22Rv1 (cell line): ENCODE measurements around the gene FBXW8.

ENCODE experiments used
- H3K27ac ChIP-seq: fragments of 450-650 bp; 2 replicates; pipeline ENCODE4 v1.5.1; 2017
- ZFX ChIP-seq: fragments of 450-650 bp; IDR thresholded peaks from 2 replicates; pipeline ENCODE4 v1.6.1; 2017; ENCODE audit warnings: antibody characterized with exemption, borderline replicate concordance
- TF ChIP-seq, protein P1 (sequence below): fragments of 450-650 bp; IDR thresholded peaks from 2 replicates; pipeline ENCODE4 v1.5.1; 2017; ENCODE audit warnings: mild to moderate bottlenecking

FBXW8 gene

DNA sequence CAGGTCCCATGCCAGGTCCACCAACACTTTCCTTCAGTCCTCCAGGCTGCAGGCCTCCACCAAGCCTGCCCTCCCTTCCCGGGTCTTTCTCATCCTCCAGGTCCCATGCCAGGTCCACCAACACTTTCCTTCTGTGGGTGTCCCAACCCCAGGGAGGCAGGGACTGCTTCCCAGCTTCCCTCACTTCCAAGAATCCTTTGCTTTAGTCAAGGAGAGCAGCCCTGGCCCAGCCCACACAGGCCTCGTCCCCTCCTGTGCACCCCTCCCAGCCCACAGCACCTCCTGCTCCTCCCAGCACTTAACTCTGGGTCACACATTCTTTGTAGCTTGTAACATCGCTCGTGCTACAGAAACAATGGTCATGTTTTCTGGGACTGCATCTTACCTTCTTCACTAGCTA, 115.6 kb downstream of the FBXW8 start:
- H3K27ac ChIP-seq: no peak overlapping the region
- TF ChIP-seq ZFX: no peak
- TF ChIP-seq, protein P1, sequence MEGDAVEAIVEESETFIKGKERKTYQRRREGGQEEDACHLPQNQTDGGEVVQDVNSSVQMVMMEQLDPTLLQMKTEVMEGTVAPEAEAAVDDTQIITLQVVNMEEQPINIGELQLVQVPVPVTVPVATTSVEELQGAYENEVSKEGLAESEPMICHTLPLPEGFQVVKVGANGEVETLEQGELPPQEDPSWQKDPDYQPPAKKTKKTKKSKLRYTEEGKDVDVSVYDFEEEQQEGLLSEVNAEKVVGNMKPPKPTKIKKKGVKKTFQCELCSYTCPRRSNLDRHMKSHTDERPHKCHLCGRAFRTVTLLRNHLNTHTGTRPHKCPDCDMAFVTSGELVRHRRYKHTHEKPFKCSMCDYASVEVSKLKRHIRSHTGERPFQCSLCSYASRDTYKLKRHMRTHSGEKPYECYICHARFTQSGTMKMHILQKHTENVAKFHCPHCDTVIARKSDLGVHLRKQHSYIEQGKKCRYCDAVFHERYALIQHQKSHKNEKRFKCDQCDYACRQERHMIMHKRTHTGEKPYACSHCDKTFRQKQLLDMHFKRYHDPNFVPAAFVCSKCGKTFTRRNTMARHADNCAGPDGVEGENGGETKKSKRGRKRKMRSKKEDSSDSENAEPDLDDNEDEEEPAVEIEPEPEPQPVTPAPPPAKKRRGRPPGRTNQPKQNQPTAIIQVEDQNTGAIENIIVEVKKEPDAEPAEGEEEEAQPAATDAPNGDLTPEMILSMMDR: no peak

DNA sequence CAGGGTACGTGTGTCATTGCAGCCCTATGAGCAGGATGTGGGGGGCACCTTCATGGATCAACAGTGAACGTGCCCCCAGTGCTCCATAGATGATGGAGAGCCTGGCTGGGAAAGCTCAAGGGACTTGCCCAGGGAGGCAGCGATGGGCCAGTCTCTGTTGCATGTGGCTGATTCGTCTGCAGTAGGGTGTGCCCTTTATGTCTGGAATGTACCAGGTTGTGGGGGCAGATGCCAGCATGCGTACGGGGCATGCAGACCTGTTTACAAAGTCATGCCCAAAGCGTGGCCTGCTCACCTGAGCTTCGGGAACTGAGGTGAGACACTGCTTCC, 116.1 kb downstream of the FBXW8 start:
- no peak overlapping the region for H3K27ac ChIP-seq
- TF ChIP-seq, protein P1: no peak
- no peak for TF ChIP-seq ZFX

DNA sequence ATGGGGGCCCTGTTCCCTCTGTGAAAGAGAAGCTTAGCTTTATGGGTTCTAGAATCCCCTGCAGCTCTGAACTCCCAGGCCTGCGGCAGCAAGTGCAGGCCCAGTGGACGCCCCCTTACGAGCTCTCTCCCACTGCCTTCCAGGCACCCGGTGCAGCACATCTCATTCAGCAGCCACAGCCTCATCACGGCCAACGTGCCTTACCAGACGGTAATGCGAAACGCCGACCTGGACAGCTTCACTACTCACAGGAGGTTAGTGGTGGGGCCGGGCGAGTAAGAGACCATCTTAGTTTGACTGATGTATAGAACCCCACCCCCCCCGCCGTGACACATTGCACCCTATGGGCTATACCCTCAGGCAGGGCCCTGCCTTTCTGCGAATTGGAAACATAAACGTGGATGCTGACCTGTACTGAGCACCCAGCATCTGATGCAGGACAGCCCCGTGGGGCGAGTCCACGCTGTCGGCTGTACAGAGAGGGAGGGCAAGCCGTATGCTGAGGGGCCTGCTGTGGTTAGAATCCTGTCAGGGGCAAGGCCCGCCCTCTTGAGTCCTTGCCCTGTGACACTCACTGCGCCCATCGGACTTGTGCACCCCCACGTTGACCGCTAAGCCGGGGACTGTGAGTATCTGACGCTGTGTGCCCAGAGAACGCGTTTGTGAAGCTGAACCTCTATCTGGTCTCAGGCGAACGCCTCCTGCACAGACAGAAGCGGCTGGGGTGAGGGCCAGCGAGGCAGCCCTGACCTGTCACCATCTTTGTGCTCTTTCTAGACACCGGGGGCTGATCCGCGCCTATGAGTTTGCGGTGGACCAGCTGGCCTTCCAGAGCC, 116.7 kb downstream of the FBXW8 start:
- no peak for TF ChIP-seq ZFX
- TF ChIP-seq, protein P1: no peak
- H3K27ac ChIP-seq: no peak overlapping the region

DNA sequence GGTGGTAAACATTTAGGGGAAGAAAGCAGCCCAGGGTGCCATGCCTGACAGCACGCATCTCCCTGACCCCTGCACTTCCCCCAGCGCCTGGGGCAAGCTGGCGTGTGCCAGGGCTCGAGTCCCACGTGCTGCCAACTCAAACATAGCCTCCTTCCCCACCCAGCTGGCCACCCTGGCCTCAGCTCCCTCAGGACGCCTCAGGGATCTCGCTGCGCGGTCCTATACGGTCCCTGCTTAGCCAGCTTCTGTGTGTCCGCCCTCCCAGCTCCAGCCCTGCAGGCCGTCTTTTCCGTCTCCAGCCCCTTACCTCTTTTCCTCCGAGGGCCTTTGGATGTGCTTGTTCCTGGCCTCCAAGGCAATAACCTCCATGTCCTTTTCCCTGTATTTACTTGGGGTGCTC, 117.5 kb downstream of the FBXW8 start:
- H3K27ac ChIP-seq: no peak overlapping the region
- no peak for TF ChIP-seq ZFX
- TF ChIP-seq, protein P1: no peak

DNA sequence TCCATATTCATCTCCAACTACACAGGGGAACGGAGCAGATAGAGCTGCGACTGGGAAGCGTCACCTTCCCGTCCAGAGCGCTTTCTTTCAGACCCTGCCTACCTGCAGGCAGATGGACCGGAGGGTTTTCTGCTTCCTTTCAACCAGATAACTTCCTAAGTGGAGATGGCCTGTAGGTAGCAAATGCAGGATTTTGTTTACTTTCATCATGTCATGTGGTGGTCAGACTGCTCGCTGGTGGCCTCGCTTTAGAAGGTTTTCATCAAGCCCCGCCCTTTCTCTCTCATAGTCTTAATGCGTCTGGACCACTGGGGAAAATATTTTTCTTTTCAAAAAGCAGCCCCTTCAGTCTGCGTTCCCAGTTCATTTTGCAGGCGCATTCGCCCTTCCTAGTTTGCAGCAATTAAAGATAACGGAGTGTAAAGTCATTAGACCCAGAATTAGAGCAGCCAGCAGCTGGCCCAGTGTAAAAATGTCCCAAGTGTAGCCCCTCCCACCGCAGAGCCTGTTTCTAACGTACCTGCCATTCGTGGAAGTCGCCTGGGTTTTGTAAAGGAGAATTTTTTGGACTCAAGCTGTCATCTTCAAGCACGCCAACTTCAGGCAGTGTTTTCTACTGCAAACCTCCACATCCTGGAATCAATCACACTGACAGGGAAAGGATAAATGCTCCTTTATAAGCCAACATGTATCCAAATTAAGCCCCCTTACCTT, 119.6 kb downstream of the FBXW8 start:
- H3K27ac ChIP-seq: no peak overlapping the region
- TF ChIP-seq, protein P1: no peak
- no peak for TF ChIP-seq ZFX

DNA sequence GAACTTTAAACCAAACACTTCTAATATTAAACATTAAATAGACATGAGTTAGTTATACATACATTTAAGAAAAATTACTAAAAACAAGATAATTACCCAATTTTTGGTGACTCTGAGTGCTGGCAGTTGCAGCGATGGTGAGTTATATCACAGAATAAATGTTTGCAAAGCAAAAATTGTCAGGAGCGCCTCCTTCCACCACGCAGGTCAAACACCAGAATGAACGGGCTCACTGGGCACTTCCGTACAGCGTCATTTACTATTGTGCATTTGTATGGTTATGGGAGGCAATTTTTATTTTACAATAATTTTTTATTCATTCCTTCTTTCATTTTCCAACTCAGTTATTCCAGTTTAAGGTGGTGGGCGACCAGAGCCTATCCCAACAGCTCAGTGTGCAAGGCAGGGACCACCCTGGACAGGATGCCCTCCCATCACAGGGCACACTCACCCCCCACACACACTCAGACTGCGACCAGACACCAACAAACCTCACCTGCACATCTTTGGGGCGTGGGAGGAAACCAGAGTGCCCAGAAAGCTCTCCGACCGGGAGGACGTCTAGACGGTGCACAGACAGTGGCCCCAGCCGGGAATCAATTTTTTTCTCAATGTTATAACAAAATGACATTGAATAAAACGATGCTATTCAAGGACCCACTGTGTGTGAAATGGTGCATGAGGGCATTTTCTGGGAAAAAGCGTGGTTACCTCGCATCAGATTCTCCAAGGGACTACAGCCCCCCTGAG, 121.3 kb downstream of the FBXW8 start:
- TF ChIP-seq, protein P1: no peak
- no peak for TF ChIP-seq ZFX
- no peak overlapping the region for H3K27ac ChIP-seq
